ENCODE measurements around the gene RAD51B.
"Not testable (repeated sequence)": the region's sequence is repeated elsewhere in the genome, so short reads cannot be mapped to it uniquely, and the experiment has no call there.

Gene RAD51B

DNA sequence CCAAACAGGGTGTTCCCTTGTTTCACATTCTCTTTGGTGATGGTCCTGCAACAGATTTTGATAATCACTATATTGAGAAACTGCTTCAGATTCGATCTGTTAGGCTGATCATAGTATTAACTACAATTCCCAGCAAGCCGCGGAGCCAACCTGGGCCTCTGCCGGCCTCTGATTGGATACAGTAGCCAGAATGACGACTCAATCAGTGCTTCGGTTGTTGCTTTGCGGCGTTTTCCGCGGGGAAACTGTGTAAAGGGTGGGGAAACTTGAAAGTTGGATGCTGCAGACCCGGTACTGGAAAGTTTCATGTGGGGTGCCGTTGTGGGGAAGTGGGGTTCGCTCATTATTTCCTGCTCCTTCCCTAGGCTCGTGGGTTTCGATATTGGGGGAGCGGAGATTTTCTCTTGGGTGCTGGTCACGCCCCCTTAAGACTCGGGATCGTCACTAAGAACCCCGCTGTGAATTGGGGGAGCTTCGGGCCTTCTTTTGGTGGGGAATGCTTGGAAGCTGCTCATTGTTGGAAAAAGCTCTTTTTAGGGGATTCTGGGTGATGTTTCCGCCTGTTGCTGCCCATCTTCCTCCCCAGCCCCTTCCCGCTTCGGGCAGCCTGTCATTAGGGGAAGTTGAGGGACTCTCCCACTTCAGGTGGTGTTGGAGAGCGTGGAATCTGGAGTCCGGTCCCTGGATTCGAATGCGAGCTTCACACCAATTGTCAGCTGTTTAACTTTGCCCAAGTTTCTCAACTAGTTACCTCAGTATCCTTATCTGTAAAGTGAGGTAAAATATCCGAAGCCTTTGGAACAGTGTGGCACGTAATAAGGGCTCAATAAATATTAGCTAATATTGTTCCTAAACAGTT, at the start of gene RAD51B:
Gene RAD51B (plus strand): TSS at position 217 of the 859 bp plus-strand sequence.
- DNase-seq: peak; percentile 80

DNA sequence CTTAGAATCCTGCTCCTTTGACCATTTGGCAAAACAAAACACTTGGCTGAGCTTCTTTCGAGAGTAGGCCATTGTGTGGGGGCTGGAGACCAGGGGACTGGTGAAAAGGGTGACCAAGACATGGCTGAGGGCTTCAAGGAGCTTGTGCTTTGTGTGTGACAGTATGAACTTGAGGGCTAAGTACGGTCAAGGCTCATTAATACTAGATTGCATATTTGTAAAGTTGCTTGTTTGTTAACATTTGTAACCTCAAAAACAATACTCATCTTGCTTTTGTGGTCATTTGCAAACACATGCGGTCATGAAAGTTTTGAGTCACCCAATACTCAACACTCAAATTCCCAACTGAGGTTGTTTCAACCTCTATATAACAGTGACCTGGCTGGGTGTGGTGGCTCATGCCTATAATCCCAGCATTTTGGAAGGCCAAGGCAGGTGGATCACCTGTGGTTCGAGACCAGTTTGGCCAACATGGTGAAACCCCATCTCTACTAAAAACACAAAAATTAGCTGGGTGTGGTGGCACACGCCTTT, 45.7 kb upstream of the RAD51B start:
- DNase-seq: no peak

GRCh38 chr14:67776653-67777322, 42.8 kb upstream of the RAD51B start:
- DNase-seq: no peak

DNA sequence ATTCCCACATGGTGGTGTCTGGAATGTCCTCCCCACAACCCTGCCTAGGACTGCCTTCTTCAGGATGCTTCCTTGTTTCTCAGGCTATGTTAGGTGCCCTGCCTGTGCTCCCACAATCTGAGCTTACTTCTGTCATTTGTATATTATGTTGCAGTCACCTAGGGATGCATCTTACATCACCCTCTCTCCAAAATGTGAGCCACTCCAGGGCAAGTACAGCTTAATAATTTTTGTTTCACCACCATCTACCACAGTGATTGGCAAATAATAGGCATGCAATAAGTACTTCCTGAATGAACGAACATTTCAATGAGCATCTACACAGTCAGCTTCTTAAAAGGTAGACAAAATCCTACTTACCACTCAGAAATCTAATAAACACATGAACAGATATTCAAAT, 40.8 kb upstream of the RAD51B start:
- no peak for DNase-seq

DNA sequence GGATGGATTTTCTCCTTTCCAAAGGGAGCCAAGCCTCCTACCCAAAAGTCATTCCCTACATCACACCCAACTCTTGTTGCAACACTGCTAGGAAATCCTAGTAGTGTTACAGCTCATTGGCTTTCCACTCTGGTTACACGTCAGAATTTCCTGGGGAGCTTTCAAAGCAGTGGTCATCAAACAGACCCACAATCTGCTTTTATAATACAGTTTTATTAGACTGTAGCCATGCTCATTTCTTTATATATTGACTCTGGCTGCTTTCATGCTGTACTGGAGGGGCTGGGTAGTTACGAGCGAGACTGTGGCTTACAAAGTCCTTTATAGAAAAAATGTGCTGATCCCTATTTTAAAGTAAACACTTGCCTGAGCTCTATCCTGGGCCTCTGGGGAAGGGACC, 37.5 kb upstream of the RAD51B start:
- DNase-seq: no peak

- no peak for DNase-seq
These were observed 35.2 kb upstream of the RAD51B start for GRCh38 chr14:67784244-67784823.

- DNase-seq: no peak
These were observed 34.1 kb upstream of the RAD51B start for GRCh38 chr14:67785270-67786109.

- no peak for DNase-seq
These were observed 31.9 kb upstream of the RAD51B start for GRCh38 chr14:67787673-67788072.

GRCh38 chr14:67798731-67799130, 20.8 kb upstream of the RAD51B start:
- no peak for DNase-seq

- DNase-seq: no peak
These were observed 18.8 kb upstream of the RAD51B start for GRCh38 chr14:67800743-67801142.

- DNase-seq: no peak
These were observed 13.3 kb upstream of the RAD51B start for GRCh38 chr14:67806246-67806645.

DNA sequence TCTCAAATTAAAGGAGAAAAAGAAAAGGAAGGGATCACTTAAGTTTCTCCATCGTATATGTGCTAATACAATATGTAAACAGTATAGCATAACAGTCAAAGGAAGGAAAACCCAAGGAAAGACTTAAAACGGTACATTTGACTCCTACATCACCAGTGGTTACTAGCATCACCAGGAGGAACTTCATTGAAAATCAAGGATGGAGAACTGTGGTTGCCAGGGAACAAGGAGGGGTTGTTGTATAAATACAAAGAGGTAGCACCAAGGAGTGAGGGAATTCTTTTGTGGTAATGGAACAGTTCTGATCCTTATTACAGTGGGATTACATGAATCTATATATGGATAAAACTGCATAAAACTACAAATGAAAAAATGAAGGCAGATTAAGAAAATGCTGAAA, 4.8 kb upstream of the RAD51B start:
- no peak for DNase-seq

- peak; percentile 36 for DNase-seq
These were observed 3.9 kb upstream of the RAD51B start for GRCh38 chr14:67815573-67816225.

- DNase-seq: peak; percentile 94
These were observed 3.1 kb upstream of the RAD51B start, which contains the start of gene ZFYVE26 for GRCh38 chr14:67816326-67817002. TSS of gene ZFYVE26 (minus strand) at chr14:67816590. CDS start at chr14:67815963, 627 bp downstream.

- no peak for DNase-seq
These were observed 1.7 kb upstream of the RAD51B start for GRCh38 chr14:67817750-67818438.

GRCh38 chr14:67818476-67818875, 1.1 kb upstream of the RAD51B start:
- DNase-seq: not testable (repeated sequence)

DNA sequence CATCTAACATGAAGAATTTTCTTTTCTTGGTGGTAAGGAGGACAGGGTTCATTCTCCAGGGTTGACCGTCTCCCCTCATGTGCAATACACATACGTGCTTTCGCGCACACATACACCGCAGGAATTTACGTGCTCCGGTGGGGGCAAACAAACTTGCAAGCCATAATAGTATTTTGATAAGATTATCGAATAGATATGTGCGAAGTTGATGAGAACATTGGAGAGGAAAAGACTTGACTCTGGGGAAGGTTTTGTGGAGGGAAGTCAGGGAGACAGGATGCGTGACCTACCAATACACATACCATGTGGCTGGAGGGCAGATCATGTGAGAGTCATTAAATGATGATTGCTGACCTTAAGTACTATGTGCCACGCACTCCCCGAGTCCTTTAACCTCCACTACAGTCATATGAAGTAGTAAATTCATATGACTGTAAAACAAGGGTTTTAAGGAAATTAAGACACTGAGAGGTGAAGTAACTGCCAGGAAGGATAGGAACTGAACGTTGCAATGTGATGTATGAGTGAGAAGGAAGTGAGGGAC, 921 bp downstream of the RAD51B start:
- DNase-seq: peak; percentile 48

DNA sequence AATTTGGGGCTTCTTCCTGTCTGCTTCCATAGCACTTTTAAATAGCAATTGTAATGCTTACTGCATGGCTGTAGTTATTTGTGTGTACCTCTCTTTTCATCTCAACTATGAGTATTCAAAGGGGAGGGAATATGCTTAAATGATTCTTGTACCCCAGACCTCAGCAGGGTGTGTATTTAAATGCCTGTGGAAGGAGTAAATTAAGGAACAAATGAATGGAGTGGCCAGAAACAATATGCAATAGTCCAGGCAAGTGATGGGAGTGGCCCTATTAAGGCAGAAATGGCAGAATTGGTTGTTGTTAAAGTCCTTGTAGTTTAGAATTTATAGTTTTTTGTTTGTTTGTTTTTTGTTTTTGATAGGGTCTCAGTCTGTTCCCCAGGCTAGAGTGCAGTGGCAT, 1.5 kb downstream of the RAD51B start:
- DNase-seq: no peak

DNA sequence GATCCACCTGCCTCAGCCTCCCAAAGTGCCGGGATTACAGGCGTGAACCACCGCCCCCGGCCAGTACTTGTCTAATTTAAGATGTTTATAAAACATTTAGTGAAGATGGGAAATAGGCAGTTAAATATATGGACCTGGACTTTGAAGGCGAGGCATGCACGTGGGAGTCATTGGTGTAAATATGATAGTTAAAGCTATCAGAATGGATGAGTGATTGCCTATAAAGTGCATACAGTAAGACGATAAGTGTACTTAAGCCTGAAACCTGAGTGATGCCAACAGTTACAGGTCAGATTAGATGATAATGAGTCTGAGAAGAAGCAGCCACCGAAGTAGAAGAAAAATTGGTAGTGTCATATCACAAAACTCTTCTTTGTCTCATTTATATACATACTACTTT, 11.5 kb downstream of the RAD51B start:
- no peak for DNase-seq

GRCh38 chr14:67833403-67833802, 13.8 kb downstream of the RAD51B start:
- no peak for DNase-seq

DNA sequence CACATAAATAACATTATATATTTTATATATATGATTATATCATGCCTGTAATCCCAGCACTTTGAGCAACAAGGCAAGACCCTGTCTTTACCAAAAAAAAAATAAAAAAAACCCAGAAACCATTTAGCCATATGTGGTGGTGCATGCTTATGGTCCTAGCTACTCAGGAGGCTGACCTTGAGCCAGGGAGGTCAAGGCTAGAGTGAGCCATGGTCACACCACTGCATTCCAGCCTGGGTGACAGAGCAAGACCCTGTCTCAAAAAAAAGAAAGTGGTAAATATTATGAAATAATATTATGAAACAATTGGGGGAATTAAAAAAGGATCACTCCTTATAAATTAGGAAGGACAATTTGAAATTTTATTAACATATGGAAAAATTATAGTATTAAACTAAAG, 16.0 kb downstream of the RAD51B start:
- no peak for DNase-seq

Measured in HCEC 1CT (cell line).